LHCN-M2 (cell line): ENCODE results near the gene MTCL1. TPM values are rescaled to one million over a fixed set of nuclear protein-coding genes. Genes with fewer than 3 reads are reported as not detected.
A peak's percentile ranks its signal among the peaks of the same experiment; 100 is the strongest.

Source experiments
- DNase-seq: peaks from one replicate; pipeline ENCODE4 v3.0.0-alpha.2; 2012; ENCODE audit warnings: low read depth
- total RNA-seq: library from RNA; depleted of rRNA; stranded (reverse); fragments of >200 nt; gene quantifications from 2 replicates; pipeline ENCODE4 v1.2.3, GENCODE V29; 2014

Gene MTCL1
- total RNA-seq, 1 experiment from 2014 or later: 16.1 TPM

DNA sequence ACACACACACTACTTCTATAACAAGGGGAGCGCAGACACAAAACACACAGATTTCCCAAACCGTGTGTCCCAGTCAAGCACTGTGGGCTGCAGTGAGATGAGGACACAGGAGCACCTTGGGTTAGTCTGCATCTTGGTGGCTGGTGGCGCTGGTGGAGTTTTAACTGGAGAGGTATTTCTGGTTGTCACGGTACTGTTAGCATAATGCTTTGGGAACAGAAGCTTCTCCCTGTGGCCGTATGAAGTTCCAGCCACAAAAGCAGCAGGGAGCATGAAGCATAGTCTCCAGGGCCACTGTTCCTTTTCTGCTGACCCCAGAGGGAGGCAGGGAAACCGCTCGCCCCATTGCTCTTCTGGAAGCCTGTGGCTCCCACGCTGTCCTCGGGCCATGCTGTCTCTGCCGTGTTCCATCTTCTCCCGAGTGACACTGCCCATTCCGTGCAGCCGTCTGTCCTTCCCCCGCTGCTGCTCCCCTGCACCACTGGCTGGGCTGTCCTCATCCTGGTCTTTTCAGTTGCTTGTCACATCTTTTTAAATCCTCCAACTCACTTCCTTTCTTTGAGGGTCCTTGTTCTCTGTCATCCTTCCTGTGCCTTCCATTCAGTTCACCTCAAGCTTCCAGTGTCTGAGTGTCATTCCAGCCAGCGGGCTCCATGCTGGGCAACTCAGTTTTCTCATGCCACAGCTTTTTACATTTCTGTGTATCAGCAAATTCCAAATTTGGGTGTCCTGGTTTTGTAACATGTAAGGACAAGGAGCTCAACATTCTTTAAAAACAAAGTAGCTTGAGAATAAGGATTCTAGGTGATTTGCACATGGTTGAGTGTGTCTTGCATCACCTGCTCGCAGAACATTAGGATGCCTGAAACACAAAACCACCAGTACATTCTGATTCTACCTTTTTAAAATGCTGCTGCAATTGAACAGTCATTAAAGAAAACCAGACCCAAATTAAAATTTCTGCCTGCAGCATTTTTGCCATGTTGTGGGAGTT is 125.0 kb downstream of the MTCL1 start:
- DNase-seq: no peak

DNA sequence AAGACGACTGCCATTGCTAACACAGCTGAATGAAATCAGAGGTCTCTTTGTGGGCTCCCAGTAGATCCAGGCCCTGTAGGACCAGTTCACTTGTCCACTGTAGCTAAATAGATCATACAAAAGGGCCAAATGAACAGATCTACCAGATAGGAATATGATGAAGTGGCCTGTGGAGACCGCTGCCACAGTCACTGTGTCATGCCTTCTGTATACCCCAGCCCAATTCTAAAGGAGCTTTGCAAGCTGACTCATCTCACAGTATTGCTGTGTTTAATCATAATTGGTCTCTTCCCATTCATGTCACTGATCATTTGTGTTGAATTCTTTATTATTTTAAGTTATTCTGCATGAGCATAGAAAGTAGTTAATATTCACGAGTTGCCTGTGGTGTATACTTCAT is 125.8 kb downstream of the MTCL1 start:
- DNase-seq: no peak

GRCh38 chr18:8831531-8831930 is 126.2 kb downstream of the MTCL1 start:
- no peak for DNase-seq

- DNase-seq: no peak
Measured at GRCh38 chr18:8833480-8833879, 128.1 kb downstream of the MTCL1 start.

- DNase-seq: no peak
Measured at GRCh38 chr18:8834881-8835280, 129.5 kb downstream of the MTCL1 start.

GRCh38 chr18:8835521-8835953 is 130.2 kb downstream of the MTCL1 start:
- peak; percentile 97 for DNase-seq

- peak; percentile 36 for DNase-seq
Measured at GRCh38 chr18:8839281-8839680, 133.9 kb downstream of the MTCL1 start.

DNA sequence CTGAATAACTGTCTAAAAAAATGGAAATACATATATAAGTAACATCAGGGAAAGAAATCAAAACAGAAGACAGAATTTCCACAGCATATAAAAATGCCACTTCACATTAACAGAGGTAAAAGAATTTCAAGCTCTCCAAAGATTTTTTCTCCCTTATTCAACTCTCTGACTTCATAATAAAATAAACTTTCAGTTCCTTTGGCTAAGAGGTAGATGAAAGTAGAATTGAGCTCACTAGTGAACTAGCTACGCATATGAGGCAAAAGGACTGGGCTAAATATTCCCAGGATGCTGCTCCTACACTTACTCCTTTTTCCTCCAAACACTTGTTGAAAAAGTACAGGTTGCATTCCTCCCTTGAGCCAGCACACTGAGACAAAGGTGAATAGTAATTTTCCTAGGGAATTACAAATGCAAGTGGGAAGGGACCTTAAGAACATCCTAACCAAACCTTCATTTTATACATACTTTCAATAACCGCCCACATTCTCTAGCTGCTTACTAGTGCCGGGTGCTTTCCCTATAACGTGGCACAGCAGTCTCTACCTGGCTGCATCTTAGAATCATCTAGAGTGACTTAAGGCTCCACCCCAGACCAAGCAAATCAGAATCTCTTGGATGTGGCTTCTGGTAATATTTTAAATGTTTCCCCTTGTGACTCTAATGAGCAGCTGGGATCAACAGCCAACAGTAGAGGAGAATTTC is 136.6 kb downstream of the MTCL1 start:
- DNase-seq: no peak

DNA sequence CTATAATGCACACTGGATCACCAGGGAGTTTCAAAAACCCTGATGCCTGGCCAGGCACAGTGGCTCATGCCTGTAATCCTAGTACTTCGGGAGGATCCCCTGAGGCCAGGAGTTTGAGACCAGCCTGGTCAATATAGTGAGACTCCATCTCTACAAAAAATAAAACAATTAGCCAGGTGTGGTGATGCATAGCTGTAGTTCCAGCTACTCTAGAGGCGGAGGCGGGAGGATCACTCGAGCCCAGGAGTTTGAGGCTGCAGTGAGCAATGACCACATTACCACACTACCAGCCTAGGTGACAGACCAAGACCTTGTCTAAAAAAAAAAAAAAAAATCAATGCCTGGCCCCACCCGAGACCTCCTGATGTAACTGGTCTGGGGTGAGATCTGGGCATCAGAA is 137.2 kb downstream of the MTCL1 start:
- DNase-seq: no peak

DNA sequence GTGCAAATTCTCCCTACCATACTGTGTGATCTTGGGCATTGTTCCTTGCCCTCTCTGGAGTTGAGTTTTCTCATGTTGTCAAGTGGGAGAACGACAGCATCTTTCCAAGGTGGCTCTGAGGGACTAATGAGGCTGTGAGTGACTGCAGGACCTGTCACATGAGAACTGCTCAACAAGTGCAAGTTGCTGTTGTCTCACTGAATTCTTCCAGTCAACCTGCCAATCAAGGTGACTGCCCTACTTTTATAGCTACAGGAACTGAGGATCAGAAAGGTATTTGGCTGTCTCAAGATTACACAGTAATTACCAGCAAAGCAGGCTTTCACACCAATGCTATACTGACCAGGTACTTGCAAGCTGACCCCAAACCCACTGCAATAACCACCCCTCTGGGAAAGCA is 137.6 kb downstream of the MTCL1 start:
- DNase-seq: no peak

GRCh38 chr18:8844721-8845148 is 139.4 kb downstream of the MTCL1 start:
- DNase-seq: no peak

- no peak for DNase-seq
Measured at GRCh38 chr18:8845506-8845905, 140.2 kb downstream of the MTCL1 start.

GRCh38 chr18:8847066-8847755 is 141.9 kb downstream of the MTCL1 start:
- DNase-seq: no peak

GRCh38 chr18:8847900-8848299 is 142.5 kb downstream of the MTCL1 start:
- DNase-seq: no peak

GRCh38 chr18:8848541-8848940 is 143.2 kb downstream of the MTCL1 start:
- DNase-seq: no peak

- no peak for DNase-seq
Measured at GRCh38 chr18:8849696-8850095, 144.3 kb downstream of the MTCL1 start.

DNA sequence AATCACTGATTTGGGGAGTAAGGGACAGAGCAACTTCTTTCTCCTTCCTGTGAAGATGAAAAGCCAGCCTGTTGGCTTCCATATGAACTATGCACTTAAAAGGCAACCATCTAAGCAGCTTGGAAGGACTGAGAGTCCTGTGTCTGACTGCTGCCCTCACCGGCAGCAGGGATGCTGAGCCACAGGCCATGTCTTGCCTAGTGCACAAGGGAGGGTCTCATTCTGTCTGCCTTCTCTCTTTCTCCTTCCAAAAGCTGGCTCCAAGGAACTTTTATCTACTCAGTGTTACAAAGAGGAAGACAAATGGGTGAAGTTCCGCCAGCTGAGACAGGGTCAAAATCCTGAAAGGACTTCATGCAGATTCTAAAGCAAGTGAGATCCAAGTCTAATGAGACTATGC is 146.3 kb downstream of the MTCL1 start:
- DNase-seq: no peak

DNA sequence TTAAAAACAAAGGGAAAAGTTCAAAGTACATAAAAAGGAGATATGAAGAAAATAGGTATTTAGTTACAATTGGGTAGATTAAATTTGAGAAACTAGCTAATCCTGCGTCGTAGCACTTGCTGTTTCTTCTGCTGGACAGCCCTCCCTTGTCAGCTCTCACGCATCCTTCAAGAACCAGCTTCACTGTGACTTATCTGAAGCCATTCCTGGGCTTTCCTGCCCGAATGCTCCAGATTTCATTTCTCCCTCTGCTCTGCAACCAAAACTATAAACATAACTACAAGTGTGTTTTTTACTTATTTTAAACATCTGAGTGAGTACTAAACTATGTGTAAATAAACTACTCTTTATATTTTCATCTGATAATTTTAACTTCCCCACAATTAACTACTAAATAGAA is 149.2 kb downstream of the MTCL1 start:
- DNase-seq: no peak

- DNase-seq: no peak
Measured at GRCh38 chr18:8854962-8855361, 149.6 kb downstream of the MTCL1 start.

GRCh38 chr18:8856212-8856611 is 150.9 kb downstream of the MTCL1 start:
- no peak for DNase-seq

DNA sequence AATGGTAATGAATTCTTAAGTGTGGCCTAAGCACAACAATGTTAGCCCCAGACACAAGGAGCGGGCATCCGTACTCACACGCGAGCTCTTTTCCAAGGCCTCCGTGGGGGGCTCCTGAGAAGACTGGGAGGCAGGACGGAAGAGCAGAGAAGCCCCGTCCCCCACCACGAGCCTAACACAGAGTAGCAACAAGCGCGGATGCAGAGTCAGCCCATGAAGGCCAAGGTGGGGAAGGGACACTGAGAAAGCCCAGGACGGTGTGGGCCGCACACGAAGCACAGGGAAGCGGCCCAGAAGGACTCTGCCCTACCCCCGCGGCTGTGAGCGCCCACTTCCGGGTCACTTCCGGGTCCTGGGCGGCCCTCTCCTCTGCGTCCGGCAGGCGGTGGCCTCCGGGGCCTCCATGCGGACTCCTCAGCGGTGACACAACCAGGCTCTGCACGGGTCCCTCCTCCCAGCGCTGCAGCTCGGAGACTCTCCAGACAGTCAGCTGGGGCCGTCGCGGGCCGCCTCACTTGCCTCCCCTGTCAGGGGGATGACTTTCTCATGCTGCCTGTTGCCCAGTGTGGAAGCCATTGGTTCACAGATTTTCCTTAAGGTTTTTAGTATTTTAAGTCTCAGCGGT is 151.5 kb downstream of the MTCL1 start:
- DNase-seq: no peak

- DNase-seq: no peak
Measured at GRCh38 chr18:8857806-8858205, 152.4 kb downstream of the MTCL1 start.
